ENCODE results near the gene MFSD6.
A peak's percentile ranks its signal among the peaks of the same experiment; 100 is the strongest.
"Not testable (repeated sequence)": the region's sequence is repeated elsewhere in the genome, so short reads cannot be mapped to it uniquely, and the experiment has no call there.

Gene MFSD6

DNA sequence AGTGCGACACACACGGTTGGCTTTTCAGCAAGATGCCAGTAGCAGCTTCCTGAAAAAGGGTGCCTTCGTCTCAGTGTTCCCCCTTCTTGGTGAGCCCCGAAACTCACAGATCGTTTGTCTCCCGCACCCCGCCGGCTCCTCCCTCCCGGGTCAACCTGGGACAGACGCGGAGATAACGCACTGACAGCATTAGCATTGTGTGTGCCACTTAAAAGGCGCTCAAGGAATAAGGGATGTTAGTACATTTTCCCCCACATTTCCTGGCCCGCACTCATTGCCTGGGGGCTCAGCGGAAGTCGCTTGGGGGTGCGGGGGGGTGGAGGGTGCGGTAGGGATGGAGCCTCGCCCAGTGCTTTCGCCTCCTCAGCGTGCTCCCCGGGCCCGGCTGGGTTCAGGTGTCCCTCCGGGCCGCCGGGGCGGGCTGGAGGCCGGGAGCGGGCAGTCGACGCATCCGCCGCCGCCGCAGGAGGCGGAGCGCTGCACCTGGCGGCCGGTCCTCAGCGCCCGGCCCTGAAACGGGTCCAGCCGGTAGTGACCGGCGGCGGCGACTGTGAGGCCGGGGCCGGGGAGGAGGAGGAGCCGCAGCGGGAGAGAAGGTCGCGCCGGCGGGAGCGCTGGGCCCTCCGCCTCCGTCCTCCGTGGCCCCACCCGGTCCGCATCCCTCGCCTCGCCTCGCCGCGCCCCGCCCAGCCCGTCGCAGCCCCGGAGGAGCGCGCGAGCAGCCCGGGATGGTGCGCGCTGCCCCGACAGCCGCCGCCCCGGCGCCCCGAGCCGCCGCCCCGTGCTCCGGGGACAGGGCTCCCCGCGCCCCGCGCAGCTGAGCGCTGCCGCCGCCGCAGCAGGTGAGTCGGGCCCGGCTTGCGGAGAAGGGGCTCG, at the start of gene MFSD6:
Gene MFSD6, plus strand, starts transcription at position 694 of the 876 bp plus-strand sequence. CDS start 27,675 bp downstream, outside the sequence.
- DNase-seq = peak; percentile 33

DNA sequence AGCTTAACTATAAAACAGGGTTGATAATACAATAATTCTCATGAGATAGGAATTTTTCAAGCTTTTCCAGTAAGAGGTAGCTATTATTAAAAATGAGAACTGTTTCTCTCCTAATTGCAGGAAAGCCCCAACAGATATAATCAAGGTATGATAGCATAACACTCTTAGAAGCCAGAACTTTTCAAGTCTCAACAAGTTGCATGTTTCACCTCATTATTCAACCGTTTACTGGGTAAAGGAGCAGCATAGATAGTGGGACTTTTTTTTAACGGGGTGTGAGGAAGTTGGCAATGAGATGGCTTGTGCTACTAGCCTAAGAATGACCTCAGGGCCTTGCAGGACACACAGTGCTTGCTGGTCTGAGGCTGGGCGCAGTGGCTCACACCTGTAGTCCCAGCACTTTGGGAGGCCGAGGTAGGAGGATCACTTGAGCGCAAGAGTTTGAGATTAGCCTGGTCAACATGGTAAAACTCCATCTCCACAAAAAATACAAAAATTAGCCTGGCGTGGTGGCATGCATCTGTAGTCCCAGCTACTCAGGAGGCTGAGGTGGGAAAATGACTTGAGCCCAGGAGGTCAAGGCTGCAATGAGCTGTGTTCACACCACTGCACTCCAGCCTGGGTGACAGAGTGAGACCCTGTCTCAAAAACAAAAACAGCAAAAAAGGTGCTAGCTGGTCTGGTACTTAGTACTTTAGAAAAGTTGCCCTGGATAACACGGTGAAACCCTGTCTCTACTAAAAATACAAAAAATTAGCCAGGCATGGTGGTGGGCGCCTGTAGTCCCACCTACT, 49.3 kb upstream of the MFSD6 start:
- not testable (repeated sequence) for DNase-seq

DNA sequence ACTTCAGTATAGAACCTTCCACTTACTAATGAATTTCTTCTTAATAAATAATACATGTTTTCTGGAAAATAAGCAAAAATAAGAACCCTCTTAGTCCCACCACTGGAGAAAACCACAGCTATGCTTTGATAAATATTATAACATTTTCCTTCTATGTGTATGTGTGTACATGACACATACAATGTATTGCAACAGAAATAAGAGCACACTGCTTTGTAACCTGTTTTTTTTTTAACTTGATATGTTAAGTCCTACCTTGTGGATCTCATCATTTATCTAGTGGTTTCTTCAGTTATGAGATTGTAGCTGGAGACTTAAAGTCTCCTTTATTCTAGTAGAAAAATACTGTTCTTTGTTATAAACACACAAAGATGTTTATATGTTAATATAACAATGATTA, 47.6 kb upstream of the MFSD6 start:
- DNase-seq = no peak

GRCh38 chr2:190360965-190361364, 47.2 kb upstream of the MFSD6 start:
- DNase-seq = no peak

- DNase-seq = no peak
Observed at GRCh38 chr2:190361572-190361971, 46.6 kb upstream of the MFSD6 start.

DNA sequence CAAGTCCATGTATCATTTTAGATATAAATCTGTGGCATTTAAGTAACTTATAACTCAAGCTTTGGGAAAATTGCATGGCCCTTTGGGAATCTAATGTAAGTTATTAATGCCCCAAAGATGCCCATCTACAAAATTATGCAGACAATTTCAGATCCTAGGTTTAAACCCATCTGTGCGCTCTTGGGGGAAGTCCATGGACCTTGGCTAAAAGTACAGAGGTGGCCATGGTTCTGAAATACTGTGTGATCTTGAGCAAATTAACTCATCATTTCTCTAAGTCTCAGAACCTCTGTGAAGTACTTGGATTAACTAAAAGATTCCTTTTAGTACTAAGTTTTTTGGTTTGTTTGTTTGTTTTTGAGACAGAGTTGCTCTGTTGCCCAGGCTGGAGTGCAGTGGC, 45.3 kb upstream of the MFSD6 start:
- no peak for DNase-seq

GRCh38 chr2:190365499-190366204, 42.5 kb upstream of the MFSD6 start:
- DNase-seq = no peak

DNA sequence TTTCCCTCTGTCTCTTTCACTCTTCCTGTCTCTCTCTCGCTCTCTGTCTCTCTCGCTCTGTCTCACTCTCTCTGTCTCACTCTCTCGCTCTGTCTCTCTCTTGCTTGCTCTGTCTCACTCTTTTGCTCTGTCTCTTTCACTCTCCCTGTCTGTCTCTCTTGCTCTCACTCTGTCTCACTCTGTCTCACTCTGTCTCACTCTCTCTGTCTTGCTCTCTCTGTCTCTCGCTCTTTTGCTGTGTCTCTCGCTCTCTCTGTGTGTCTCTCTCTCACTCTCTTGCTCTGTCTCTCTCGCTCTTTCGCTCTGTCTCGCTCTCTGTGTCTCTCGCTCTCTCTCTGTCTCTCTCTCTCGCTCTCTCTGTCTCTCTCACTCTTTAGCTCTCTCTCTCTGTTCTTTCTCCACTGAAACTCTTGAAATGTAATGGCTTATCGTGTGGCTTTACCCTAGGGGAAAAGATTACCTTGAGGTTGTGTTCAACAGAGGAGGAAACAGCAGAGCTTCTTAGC, 41.9 kb upstream of the MFSD6 start:
- DNase-seq = no peak

DNA sequence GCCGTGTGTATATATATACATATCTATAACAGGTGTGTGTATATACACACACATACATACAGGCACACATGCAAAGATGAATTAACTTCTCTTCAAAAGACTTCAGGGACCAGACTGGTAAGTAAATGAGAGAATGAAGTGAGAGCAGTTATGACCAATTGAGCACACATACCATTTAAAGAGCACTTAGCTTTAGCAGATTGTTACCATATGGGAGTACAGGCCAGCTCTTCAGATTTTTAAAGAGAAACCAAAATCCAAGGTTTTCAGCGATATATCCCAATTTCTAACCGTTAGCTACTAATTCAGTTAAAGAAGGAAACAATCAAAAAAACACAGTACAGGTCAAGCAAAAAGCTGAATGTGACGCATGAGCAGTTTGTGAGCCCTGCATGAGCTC, 41.1 kb upstream of the MFSD6 start:
- no peak for DNase-seq

GRCh38 chr2:190369635-190370034, 38.5 kb upstream of the MFSD6 start:
- DNase-seq = no peak

GRCh38 chr2:190376083-190376482, 32.1 kb upstream of the MFSD6 start:
- DNase-seq = no peak

GRCh38 chr2:190376591-190377245, 31.4 kb upstream of the MFSD6 start:
- no peak for DNase-seq

DNA sequence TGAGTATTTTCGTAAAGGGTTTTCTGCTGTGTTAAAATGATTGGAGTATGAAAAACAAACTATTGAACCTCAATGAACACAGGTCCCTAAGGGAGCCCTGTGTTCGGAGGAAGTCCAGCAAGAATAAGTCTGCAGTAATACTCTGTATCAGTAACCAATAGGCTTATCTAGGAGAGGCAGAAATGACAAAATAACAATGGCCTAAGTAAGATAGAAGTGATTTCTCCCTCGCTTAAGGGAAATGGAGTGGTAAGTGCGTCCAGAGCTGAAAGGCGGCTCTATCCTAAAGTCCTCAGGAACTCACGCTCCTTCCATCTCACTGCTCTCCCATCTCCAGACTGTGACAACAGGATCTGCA, 29.3 kb upstream of the MFSD6 start:
- DNase-seq = no peak

- DNase-seq = no peak
Observed at GRCh38 chr2:190379249-190379964, 28.7 kb upstream of the MFSD6 start.

- no peak for DNase-seq
Observed at GRCh38 chr2:190380962-190381412, 27.2 kb upstream of the MFSD6 start.

DNA sequence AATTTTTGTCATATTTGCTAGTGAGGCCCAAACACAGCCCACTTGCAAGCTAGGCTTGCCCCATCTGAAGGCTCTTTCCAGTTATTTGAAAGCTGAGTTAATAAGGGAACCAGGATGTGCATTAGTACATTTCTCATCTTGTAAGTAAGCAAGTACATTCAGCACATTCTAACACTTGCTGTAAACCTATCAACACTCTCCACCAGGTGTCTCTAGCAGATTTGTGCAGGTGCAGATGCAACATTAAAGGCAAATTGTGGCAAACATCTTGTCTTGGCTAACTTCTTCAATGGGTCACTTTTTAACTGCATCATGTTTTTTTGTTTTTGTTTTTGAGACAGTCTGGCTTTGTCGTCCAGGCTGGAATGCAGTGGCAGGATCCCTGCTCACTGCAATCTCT, 25.3 kb upstream of the MFSD6 start:
- peak; percentile 21 for DNase-seq

- DNase-seq = no peak
Observed at GRCh38 chr2:190387422-190387821, 20.7 kb upstream of the MFSD6 start.

GRCh38 chr2:190396271-190396670, 11.9 kb upstream of the MFSD6 start:
- DNase-seq = no peak

DNA sequence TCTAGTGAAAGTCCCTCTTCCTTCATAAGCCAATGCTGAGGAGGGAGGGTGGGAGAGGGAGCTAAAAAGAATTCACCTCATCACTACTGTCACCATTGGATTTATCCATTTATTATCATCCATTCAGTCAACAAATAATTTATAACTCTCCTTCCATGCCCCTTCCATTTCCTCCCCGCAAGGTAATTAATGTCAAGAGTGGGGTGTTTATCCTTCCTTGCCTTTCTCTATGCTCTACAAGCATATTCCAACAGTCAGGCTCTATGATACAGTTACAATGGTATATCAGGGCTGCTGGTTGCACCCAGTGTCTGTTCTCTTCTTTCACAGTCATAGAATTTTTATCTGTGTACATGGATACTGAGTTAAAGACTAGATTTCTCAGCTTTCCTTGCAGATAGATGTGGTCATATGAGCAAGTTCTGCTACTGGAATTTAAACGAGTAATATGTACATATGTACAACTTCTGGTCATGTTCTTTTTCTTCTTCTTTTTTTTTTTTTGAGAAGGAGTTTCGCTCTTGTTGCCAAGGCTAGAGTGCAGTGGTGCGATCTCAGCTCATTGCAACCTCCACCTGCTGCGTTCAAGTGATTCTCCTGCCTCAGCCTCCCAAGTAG, 5.1 kb upstream of the MFSD6 start:
- no peak for DNase-seq

GRCh38 chr2:190404487-190404886, 3.7 kb upstream of the MFSD6 start:
- DNase-seq = no peak

DNA sequence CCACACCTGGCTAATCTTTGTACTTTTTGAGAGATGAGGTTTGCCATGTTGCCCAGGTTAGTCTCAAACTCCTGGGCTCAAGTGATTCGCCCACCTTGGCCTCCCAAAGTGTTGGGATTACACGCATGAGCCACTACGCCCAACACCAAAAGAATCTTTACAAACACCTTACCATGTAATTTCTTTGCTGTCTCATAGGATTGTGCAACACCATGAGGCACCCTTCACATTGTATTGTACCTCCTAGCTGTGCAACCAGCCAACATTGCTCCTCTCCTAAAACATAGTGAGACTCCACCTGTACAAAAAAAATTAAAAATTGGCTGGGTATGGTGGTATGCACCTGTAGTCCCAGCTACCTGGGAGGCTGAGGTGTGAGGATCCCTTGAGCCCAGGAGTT, 3.1 kb upstream of the MFSD6 start:
- DNase-seq = no peak

GRCh38 chr2:190405995-190406394, 2.2 kb upstream of the MFSD6 start:
- no peak for DNase-seq
